Fibroblast of pulmonary artery (primary cell): Measurements from ENCODE around the gene SINHCAF.

Experiments used
- DNase-seq: peaks from one replicate; pipeline ENCODE4 v3.0.0-alpha.2; 2010; ENCODE audit warnings: low read depth
- H3K4me3 ChIP-seq: replicated peaks from 2 replicates; pipeline ENCODE4 v1.5.1; 2011; ENCODE audit warnings: low read depth, mild to moderate bottlenecking, control low read depth, low read length, moderate library complexity
- CTCF ChIP-seq: IDR thresholded peaks from 2 replicates; pipeline ENCODE4 v1.5.1; 2011; ENCODE audit warnings: mild to moderate bottlenecking, control low read depth, low read length, inconsistent platforms; ENCODE audit errors: missing control alignments

SINHCAF gene

DNA sequence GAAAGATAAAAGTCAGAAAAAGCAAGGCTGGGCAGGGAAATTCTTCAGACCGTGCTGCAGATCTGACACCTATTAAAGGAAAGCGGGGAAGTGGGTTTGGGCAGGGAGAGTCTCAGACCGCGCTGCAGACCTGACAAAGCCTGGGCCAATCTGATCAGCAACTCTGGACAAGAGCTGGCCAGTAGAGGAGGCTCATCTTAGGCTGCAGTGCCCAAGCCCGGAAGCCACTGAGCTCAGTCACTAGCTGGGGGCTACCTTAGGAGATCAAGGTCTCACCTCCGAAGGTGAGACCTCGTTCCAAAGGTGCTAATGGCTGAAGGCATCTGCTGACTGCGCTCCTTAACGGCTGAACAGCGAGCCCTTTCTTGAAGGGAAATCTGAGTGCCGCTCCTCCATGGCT, 60.2 kb downstream of the SINHCAF start:
- TF ChIP-seq CTCF, result no peak
- H3K4me3 ChIP-seq, result no peak overlapping the region
- no peak for DNase-seq

GRCh38 chr12:31263661-31264060, 62.3 kb downstream of the SINHCAF start:
- H3K4me3 ChIP-seq, result no peak overlapping the region
- DNase-seq, result no peak
- TF ChIP-seq CTCF, result no peak

DNA sequence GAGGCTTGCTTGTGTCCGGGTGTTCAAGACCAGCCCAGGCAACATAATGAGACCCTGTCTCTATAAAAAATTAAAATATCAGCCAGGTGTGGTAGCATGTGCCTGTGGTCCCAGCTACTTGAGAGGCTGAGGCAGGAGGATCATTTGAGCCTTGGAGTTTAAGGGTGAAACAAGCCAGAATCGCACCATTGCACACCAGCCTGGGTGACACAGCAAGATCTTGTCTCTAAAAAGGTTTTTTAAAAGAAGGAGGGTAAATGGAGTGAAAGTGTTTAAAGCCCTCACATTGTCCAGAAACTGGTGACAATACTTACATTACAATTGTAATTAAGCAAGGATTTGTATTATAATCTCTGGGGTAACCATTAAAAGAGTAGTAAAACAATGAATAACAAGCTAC, 64.2 kb downstream of the SINHCAF start:
- no peak for TF ChIP-seq CTCF
- H3K4me3 ChIP-seq, result no peak overlapping the region
- DNase-seq, result no peak

DNA sequence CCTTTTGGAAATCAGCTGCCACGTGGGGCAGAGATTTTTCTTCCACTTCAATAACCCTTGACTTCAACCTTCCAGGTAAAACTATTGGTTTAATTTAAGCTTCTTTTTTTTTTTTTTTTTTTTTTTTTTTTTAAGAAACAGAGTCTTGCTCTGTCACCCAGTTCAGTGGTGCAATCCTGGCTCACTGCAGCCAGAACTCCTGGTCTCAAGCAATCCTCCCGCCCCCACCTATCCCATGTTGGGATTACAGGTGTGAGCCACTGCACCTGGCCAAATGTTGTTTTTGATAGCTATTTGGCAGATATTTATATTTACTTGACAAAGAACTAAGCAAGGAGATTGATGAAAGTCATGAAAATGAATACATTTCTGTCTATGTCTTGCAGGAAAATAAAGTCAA, 65.1 kb downstream of the SINHCAF start:
- DNase-seq, result no peak
- H3K4me3 ChIP-seq, result no peak overlapping the region
- TF ChIP-seq CTCF, result no peak

GRCh38 chr12:31259136-31259886, 66.6 kb downstream of the SINHCAF start:
- no peak overlapping the region for H3K4me3 ChIP-seq
- no peak for TF ChIP-seq CTCF
- DNase-seq, result peak; percentile 25

- TF ChIP-seq CTCF, result no peak
- no peak for DNase-seq
- no peak overlapping the region for H3K4me3 ChIP-seq
These were observed 68.2 kb downstream of the SINHCAF start for GRCh38 chr12:31257784-31258183.
